Fibroblast of lung (primary cell): ENCODE data around the gene DEPDC1B. TPM values are rescaled to one million over a fixed set of nuclear protein-coding genes. Genes with fewer than 3 reads are reported as not detected.
A peak's percentile ranks its signal among the peaks of the same experiment; 100 is the strongest.

ENCODE experiments used
- DNase-seq, 2 donors: peaks; one replicate each; pipeline versions ENCODE4 v3.0.0 to v3.0.0-alpha.2; 2010; ENCODE audit warnings: low read depth in 2 of 2
- H2AFZ ChIP-seq: 2 replicates; pipeline ENCODE4 v1.5.1; 2012; ENCODE audit warnings: low read length, control low read depth, inconsistent platforms
- H3K27ac ChIP-seq: 2 replicates; pipeline ENCODE4 v1.5.1; 2011; ENCODE audit warnings: low read length, control low read depth; ENCODE audit not compliant: insufficient read depth
- H3K27me3 ChIP-seq: 2 replicates; pipeline ENCODE4 v1.5.1; 2011; ENCODE audit warnings: mild to moderate bottlenecking, low read length; ENCODE audit not compliant: control insufficient read depth, insufficient read depth
- H3K36me3 ChIP-seq: 2 replicates; pipeline ENCODE4 v1.5.1; 2011; ENCODE audit warnings: low read length; ENCODE audit not compliant: control insufficient read depth, insufficient read depth
- H3K4me1 ChIP-seq: 2 replicates; pipeline ENCODE4 v1.5.1; 2011; ENCODE audit warnings: low read length; ENCODE audit not compliant: control insufficient read depth, insufficient read depth; ENCODE audit errors: extremely low read depth
- H3K4me2 ChIP-seq: 2 replicates; pipeline ENCODE4 v1.5.1; 2011; ENCODE audit warnings: low read length, control low read depth; ENCODE audit not compliant: insufficient read depth; ENCODE audit errors: extremely low read depth
- H3K4me3 ChIP-seq, 4 experiments: fragments of 200-600 bp in 1 of 4; sonication (generic) in 1 of 4; replicated peaks in 1 of 4; 2 replicates each; pipeline ENCODE4 v1.5.1; 2011 to 2016; ENCODE audit warnings: low read length in 4 of 4, low read depth in 3 of 4, mild to moderate bottlenecking in 3 of 4, control low read depth in 2 of 4, inconsistent platforms in 1 of 4, mixed read lengths in 1 of 4; ENCODE audit not compliant: insufficient read depth in 1 of 4; ENCODE audit errors: control extremely low read depth in 1 of 4
- H3K79me2 ChIP-seq: 2 replicates; pipeline ENCODE4 v1.5.1; 2012; ENCODE audit warnings: mild to moderate bottlenecking, low read length, inconsistent platforms; ENCODE audit not compliant: control insufficient read depth, insufficient read depth
- H3K9ac ChIP-seq: 2 replicates; pipeline ENCODE4 v1.5.1; 2011; ENCODE audit warnings: mild to moderate bottlenecking, low read length, control low read depth; ENCODE audit not compliant: insufficient read depth
- H3K9me3 ChIP-seq: 2 replicates; pipeline ENCODE4 v1.5.1; 2012; ENCODE audit warnings: low read depth, low read length; ENCODE audit not compliant: control insufficient read depth, insufficient read depth
- H4K20me1 ChIP-seq: 2 replicates; pipeline ENCODE4 v1.5.1; 2011; ENCODE audit warnings: low read length; ENCODE audit not compliant: control insufficient read depth, insufficient read depth; ENCODE audit errors: extremely low read depth
- EZH2 ChIP-seq: IDR thresholded peaks from 2 replicates; pipeline ENCODE4 v1.5.1; 2012; ENCODE audit warnings: low read length, control low read depth, mild to moderate bottlenecking; ENCODE audit errors: missing control alignments
- polyA minus RNA-seq: library from RNA; depleted of rRNA, polyadenylated mRNA; stranded (reverse); fragments of >200 nt; gene quantifications from 2 replicates; pipeline ENCODE4 v1.2.3, GENCODE V29; 2011; ENCODE audit warnings: low replicate concordance
- polyA plus RNA-seq, 2 donors: library from polyadenylated mRNA; depleted of rRNA in 1 of 2; stranded (reverse) in 1 of 2; unstranded in 1 of 2; fragments of >200 nt; gene quantifications; 2 replicates each; pipeline ENCODE4 v1.2.1, GENCODE V29; 2011 to 2012; ENCODE audit warnings: missing spikeins in 1 of 2
- total RNA-seq: library from RNA; depleted of rRNA; stranded (reverse); fragments of >200 nt; gene quantifications from 2 replicates; pipeline ENCODE4 v1.2.1, GENCODE V29; 2014
- TF ChIP-seq, protein P1 (sequence below), 2 donors: IDR thresholded peaks in 1 of 2; conservative IDR thresholded peaks in 1 of 2; 1 replicate in 1 of 2; 2 replicates in 1 of 2; pipeline ENCODE4 v1.5.1; 2011 to 2012; ENCODE audit warnings: low read length in 2 of 2, control low read depth in 1 of 2, inconsistent platforms in 1 of 2, low read depth in 1 of 2, mild to moderate bottlenecking in 1 of 2

Gene DEPDC1B, protein sequence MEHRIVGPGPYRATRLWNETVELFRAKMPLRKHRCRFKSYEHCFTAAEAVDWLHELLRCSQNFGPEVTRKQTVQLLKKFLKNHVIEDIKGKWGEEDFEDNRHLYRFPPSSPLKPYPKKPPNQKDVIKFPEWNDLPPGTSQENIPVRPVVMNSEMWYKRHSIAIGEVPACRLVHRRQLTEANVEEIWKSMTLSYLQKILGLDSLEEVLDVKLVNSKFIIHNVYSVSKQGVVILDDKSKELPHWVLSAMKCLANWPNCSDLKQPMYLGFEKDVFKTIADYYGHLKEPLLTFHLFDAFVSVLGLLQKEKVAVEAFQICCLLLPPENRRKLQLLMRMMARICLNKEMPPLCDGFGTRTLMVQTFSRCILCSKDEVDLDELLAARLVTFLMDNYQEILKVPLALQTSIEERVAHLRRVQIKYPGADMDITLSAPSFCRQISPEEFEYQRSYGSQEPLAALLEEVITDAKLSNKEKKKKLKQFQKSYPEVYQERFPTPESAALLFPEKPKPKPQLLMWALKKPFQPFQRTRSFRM
- total RNA-seq, result 2.1 and 2.5 TPM in 2 replicates
- 3.2 and 8.8 TPM in 2 replicates for polyA plus RNA-seq
- polyA plus RNA-seq (2012), result 1.4 and 5.4 TPM in 2 replicates
- polyA minus RNA-seq, result 4.4 TPM in 1 of 2 replicates, not detected in the other

DNA sequence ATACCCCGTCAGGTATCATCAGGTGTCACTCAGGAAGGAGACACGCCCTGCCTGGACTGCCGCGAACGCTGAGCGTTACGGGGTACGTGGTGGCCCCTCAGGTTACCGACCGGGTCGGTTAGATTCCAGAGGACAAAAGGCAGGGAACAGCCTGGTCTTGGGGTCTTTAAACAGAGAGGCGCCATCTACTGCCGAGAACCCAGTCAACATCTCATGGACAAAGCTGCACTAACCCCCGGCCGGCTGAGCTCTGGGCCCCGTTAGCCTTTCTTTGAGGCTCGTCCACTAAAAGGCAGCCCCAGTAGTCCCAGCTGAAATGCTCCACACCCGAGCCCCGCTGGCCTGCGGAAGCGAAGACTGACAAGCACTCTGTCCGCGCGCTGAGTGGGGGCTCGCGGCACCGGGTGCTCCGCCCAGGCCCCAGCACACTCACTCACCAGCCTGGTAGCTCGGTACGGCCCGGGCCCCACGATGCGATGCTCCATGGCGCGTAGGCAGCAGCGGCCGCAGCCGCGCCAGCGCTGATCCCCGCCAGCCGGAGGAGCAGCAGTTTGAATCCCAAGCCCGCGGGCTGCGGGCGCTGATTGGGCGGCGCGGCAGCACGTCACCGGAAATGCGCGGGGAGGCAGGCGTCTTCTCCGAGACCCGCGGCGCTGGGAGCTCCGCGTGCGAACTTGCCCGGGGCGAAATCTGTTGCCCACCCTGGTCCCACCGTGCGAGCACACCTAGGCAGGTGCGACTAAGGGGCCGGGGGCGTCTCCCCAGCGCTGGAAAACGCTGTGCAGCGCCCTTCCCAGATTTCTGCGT, at the start of gene DEPDC1B:
DEPDC1B (minus strand) TSS at position 558 of the 807 bp plus-strand sequence; CDS start at position 485, 73 bp downstream.
- Histone ChIP-seq H3K4me2 (peak within 1 kb of the TSS; percentile 97), H3K4me1 (no peaks in the 10 kb centered on the region), H3K9me3 (no peaks in the 10 kb centered on the region), H3K27ac (peak within 1 kb of the TSS; percentile 83), H4K20me1 (no peaks in the 10 kb centered on the region), H3K27me3 (no peaks in the 10 kb centered on the region), H3K4me3 (peak within 1 kb of the TSS; percentile 80 to 98 (median 91)), H3K79me2 (peaks cover 21% of the 10 kb centered on the region), H3K9ac (peak within 1 kb of the TSS; percentile 75), H2AFZ (peak within 1 kb of the TSS; percentile 100), H3K36me3 (no peaks in the 10 kb centered on the region)
- TF ChIP-seq EZH2, result no peak
- TF ChIP-seq, protein P1, sequence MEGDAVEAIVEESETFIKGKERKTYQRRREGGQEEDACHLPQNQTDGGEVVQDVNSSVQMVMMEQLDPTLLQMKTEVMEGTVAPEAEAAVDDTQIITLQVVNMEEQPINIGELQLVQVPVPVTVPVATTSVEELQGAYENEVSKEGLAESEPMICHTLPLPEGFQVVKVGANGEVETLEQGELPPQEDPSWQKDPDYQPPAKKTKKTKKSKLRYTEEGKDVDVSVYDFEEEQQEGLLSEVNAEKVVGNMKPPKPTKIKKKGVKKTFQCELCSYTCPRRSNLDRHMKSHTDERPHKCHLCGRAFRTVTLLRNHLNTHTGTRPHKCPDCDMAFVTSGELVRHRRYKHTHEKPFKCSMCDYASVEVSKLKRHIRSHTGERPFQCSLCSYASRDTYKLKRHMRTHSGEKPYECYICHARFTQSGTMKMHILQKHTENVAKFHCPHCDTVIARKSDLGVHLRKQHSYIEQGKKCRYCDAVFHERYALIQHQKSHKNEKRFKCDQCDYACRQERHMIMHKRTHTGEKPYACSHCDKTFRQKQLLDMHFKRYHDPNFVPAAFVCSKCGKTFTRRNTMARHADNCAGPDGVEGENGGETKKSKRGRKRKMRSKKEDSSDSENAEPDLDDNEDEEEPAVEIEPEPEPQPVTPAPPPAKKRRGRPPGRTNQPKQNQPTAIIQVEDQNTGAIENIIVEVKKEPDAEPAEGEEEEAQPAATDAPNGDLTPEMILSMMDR (conservative IDR thresholded peaks at IDR 0.05 in 1 of 2, IDR thresholded peaks at IDR 0.05 in 1 of 2; ENCODE audit: low read depth in 1 of 2, low read length in 2 of 2), result peak; percentile 42 to 45
- peak; percentile 88 to 91 for DNase-seq

DNA sequence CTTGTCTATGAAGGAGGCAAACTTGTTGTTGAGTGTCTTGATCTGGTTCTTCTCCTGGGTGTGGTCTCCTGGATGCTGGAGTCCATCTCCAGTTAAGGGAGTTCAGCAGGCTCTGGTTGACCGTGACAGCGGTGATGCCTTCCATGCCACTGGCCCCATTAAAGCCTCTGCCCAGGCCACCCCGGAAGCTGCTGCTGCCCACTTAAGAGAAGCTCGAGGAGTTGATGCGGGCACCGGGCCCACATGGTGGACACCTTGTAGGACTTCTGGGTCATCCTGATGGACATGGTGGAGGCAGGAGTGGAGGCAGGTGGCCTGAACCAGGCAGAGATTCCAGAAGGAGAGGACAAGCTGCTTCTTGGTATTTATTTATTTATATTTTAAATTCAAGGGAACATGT, 44.7 kb upstream of the DEPDC1B start:
- Histone ChIP-seq H3K4me3 (no peak overlapping the region), H3K4me2 (no peak overlapping the region), H3K9me3 (no peaks in the 10 kb centered on the region), H3K27ac (no peak overlapping the region), H4K20me1 (no peaks in the 10 kb centered on the region), H3K79me2 (no peaks in the 10 kb centered on the region), H3K9ac (no peak overlapping the region), H2AFZ (no peak overlapping the region), H3K27me3 (no peaks in the 10 kb centered on the region), H3K4me1 (no peaks in the 10 kb centered on the region), H3K36me3 (no peaks in the 10 kb centered on the region)
- DNase-seq, result no peak
- TF ChIP-seq EZH2, result no peak
- TF ChIP-seq, protein P1 (conservative IDR thresholded peaks at IDR 0.05 in 1 of 2, IDR thresholded peaks at IDR 0.05 in 1 of 2; ENCODE audit: low read depth in 1 of 2, low read length in 2 of 2), result no peak
